Ectodermal cell (in vitro differentiated cells): Measurements from ENCODE around the gene CAV3. TPM values are rescaled to one million over a fixed set of nuclear protein-coding genes. Genes with fewer than 3 reads are reported as not detected.
"Not testable (repeated sequence)": the region's sequence is repeated elsewhere in the genome, so short reads cannot be mapped to it uniquely, and the experiment has no call there.

Experiments
- H3K27ac ChIP-seq: 2 replicates; pipeline ENCODE4 v1.7.0; 2013; ENCODE audit warnings: mild to moderate bottlenecking, low read depth, low read length; ENCODE audit not compliant: insufficient read depth, poor library complexity, severe bottlenecking
- H3K27me3 ChIP-seq: 2 replicates; pipeline ENCODE4 v1.7.0; 2013; ENCODE audit warnings: mild to moderate bottlenecking, low read length; ENCODE audit not compliant: insufficient read depth, control insufficient read depth, poor library complexity, severe bottlenecking
- H3K36me3 ChIP-seq: one replicate; pipeline ENCODE4 v1.7.0; 2013; ENCODE audit warnings: low read length; ENCODE audit not compliant: control insufficient read depth, insufficient read depth
- H3K4me1 ChIP-seq: one replicate; pipeline ENCODE4 v1.7.0; 2013; ENCODE audit warnings: low read length; ENCODE audit not compliant: control insufficient read depth, insufficient read depth
- H3K4me3 ChIP-seq: 2 replicates; pipeline ENCODE4 v1.7.0; 2013; ENCODE audit warnings: low read depth, low read length, control low read depth; ENCODE audit not compliant: insufficient read depth
- H3K9me3 ChIP-seq: 2 replicates; pipeline ENCODE4 v1.7.0; 2013; ENCODE audit warnings: mild to moderate bottlenecking, low read length, moderate library complexity; ENCODE audit not compliant: control insufficient read depth
- WGBS, 2 experiments: methylation state at CpG; one replicate each; pipeline ENCODE4 v1.1.7; 2013; ENCODE audit warnings: missing lambda C conversion rate in 2 of 2; 5-methylcytosine and 5-hydroxymethylcytosine counted together
- polyA plus RNA-seq, 4 experiments: library from polyadenylated mRNA; stranded (reverse); fragments of 50-300 nt; gene quantifications; one replicate each; pipeline ENCODE4 v1.2.3, GENCODE V29; 2013

CAV3 gene
- not detected for polyA plus RNA-seq (2013, experiment 1 of 4)
- not detected for polyA plus RNA-seq (2013, experiment 2 of 4)
- polyA plus RNA-seq (2013, experiment 3 of 4) = not detected
- polyA plus RNA-seq (2013, experiment 4 of 4) = not detected

DNA sequence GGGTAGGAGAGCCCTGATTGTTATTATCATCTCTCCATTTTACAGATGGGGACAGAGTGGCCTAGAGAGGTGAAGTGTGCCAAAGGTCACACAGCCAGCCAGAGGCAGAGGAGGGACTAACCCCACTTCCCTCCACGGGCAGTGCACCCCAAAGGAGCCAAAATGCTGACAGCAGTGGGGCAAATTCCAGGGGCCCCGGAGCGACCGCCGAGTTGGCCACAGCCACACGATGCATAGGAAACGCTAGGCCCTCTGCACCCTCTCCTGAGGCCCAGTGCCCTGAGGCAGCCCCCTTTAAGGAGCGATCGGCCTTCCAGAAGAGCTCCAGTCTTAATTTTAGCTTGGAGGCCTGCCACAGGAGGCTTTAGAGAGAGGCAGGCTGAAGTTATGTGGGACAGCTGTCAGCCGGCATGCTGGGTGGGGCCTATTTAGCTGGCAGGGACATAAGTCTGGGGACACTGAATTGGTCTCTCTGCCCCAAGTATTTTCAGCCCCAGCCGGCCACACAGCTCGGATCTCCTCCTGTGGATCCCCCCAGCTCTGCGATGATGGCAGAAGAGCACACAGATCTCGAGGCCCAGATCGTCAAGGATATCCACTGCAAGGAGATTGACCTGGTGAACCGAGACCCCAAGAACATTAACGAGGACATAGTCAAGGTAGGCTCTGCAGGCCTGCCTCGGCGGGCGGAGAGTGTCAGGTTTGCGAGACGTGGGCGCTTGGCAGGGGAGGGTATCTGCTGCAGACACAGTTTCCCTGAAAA lies at the start of gene CAV3:
Gene CAV3, plus strand, starts transcription at position 471 of the 763 bp plus-strand sequence. Its CDS starts 75 bp downstream, at position 546.
- peaks cover 6% of the 10 kb centered on the region for H3K4me1 ChIP-seq
- no peaks in the 10 kb centered on the region for H3K27me3 ChIP-seq
- H3K27ac ChIP-seq = no peak within 1 kb of the TSS
- H3K9me3 ChIP-seq = no peaks in the 10 kb centered on the region
- H3K4me3 ChIP-seq = no peak within 1 kb of the TSS
- WGBS, 2 experiments = 90% methylated on average over 23 of the region's 23 CpGs
- H3K36me3 ChIP-seq = no peaks in the 10 kb centered on the region

DNA sequence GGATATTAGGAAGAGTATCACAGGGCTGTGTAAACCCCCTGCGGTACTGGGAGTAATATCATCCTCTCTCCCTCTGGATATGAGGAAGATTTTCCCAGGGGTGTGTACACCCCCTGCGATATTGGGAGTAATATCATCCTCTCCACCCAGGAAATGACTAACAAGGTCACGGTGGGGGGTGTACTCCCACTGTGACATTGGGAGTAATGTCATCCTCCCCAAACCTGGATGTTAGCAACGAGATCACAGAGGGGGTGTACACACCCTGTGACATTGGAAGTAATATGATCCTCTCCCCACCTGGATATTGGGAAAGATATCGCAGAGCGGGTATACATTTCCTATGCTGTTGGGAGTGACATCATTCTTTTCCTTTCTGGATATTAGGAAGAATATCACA lies 48.6 kb upstream of the CAV3 start:
- H3K36me3 ChIP-seq, H3K27me3 ChIP-seq, H3K9me3 ChIP-seq, H3K27ac ChIP-seq, H3K4me3 ChIP-seq: not testable (repeated sequence)
- 87 to 89% methylated on average over 6 of the region's 6 CpGs for WGBS, 2 experiments
- H3K4me1 ChIP-seq = peaks cover 14% of the 10 kb centered on the region

DNA sequence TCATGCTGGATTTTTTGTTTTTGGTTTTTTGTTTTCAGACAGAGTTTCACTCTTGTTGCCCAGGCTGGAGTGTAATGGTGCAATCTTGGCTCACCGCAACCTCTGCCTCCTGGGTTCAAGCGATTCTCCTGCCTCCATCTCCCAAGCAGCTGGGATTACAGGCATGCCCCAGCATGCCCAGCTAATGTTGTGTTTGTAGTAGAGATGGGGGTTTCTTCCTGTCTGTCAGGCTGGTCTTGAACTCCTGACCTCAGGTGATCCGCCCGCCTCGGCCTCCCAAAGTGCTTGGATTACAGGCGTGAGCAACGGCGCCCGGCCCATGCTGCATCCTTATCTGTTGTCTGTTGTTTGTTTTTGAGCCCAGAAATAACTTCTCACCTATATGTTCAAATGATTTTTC lies 42.3 kb upstream of the CAV3 start:
- not testable (repeated sequence) for H3K4me3 ChIP-seq, H3K27me3 ChIP-seq, H3K36me3 ChIP-seq, H3K9me3 ChIP-seq, H3K4me1 ChIP-seq, H3K27ac ChIP-seq
- WGBS, 2 experiments = 92 to 97% methylated on average over 9 of the region's 9 CpGs

DNA sequence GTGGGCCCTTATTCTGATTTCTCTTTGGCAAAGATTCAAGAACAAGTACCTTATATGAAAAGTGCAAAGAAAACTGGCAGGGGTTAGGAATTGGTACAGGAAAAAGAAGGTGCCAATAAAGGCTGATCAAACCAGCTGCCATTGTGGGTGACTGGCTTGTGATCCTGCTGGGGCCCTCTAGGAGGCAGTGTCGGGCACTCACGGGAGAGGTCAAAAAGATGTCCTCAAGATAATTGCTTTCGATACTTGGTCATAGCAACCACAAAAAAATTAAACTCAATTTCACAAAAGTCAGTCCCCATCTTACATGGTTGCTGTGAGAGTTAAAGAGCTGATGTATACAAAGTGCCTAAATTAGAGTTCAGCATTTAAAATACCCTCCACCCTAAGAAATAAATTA lies 31.0 kb upstream of the CAV3 start:
- Histone ChIP-seq H3K27me3 (no peaks in the 10 kb centered on the region), H3K9me3 (no peaks in the 10 kb centered on the region), H3K4me3 (no peak overlapping the region), H3K36me3 (no peaks in the 10 kb centered on the region), H3K27ac (no peak overlapping the region), H3K4me1 (no peaks in the 10 kb centered on the region)
- 36 to 38% methylated on average over 3 of the region's 3 CpGs for WGBS, 2 experiments

DNA sequence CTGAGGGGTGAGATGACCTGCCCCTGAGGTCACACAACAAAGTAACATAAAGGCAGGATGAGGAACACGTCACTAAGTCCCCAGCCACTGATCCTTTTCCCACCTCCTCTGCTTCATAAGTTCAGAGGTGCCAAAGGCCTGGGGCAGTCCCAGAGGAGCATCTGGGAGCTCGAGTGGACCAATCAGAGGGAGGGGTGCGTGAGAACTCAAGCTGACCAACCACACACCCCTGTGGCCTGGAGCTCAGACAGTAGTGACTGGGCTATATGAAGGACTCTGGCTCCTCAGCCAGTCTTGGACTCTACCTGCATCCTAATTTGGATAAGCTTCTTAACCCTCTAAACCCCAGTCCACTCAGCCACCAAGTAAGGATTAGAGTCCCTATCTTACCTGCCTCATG lies 28.0 kb upstream of the CAV3 start:
- Histone ChIP-seq H3K27ac (no peak overlapping the region), H3K4me3 (no peak overlapping the region), H3K27me3 (peaks cover 4% of the 10 kb centered on the region), H3K9me3 (no peaks in the 10 kb centered on the region), H3K36me3 (no peaks in the 10 kb centered on the region), H3K4me1 (no peaks in the 10 kb centered on the region)
- 79 to 86% methylated on average over 3 of the region's 3 CpGs for WGBS, 2 experiments

DNA sequence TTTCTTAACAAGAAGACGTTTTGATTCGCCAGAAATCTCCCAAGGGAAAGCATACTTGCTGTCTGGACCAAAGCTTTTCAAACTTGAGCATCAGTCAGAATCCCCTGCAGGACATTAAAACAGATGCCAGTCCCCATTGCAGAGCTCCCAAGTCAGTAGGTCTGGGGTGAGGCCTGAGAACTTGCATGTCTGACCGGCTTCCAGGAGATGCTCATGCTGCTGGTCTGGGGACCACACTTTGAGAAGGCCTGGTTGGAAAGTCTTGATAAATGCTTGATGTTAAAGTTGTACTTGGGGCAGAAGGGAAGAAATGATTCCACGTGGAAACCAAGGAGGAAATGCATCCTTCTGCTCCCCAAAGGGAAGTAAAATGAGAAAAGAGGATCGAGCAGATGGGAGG lies 24.3 kb upstream of the CAV3 start:
- Histone ChIP-seq H3K4me3 (no peak overlapping the region), H3K9me3 (no peaks in the 10 kb centered on the region), H3K36me3 (no peaks in the 10 kb centered on the region), H3K27ac (no peak overlapping the region), H3K27me3 (peaks cover 19% of the 10 kb centered on the region), H3K4me1 (no peaks in the 10 kb centered on the region)
- 83 to 84% methylated on average over 5 of the region's 5 CpGs for WGBS, 2 experiments

DNA sequence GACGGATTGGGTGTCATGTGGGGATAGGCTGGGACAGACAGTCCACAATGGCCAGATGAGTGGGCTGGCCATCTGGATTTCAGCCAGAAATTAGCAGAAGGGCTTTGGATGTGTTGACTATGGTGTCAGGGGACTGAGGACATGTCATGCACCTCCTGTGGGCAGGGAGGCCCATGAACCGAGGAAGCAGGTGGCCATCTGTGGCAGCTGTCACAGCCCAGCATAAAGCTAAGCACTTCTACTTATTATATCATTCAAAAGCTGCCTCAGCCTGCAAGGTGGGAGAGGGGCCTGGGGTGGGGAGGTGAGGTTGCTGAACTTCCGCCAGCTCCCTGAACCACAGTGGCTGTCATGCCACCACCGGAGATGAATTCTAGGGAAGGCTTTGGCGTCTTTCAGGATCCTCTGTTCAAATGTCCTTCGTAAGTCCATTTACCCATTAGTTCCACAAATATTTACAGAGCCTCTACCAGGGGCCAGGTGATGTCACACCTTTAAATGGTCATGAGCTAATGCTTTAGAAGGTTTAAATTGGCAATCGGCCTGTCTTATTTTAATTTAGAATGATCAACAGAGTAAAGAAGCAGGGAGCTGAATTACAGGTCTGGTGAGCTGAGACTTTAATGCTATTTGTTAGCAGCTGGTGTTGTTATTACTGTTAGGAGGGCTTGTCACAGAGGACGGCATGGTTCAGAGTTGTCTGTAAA lies 23.6 kb upstream of the CAV3 start:
- H3K36me3 ChIP-seq = no peaks in the 10 kb centered on the region
- no peaks in the 10 kb centered on the region for H3K9me3 ChIP-seq
- no peak overlapping the region for H3K27ac ChIP-seq
- 85 to 86% methylated on average over 8 of the region's 8 CpGs for WGBS, 2 experiments
- H3K4me3 ChIP-seq = no peak overlapping the region
- peaks cover 19% of the 10 kb centered on the region for H3K27me3 ChIP-seq
- no peaks in the 10 kb centered on the region for H3K4me1 ChIP-seq

DNA sequence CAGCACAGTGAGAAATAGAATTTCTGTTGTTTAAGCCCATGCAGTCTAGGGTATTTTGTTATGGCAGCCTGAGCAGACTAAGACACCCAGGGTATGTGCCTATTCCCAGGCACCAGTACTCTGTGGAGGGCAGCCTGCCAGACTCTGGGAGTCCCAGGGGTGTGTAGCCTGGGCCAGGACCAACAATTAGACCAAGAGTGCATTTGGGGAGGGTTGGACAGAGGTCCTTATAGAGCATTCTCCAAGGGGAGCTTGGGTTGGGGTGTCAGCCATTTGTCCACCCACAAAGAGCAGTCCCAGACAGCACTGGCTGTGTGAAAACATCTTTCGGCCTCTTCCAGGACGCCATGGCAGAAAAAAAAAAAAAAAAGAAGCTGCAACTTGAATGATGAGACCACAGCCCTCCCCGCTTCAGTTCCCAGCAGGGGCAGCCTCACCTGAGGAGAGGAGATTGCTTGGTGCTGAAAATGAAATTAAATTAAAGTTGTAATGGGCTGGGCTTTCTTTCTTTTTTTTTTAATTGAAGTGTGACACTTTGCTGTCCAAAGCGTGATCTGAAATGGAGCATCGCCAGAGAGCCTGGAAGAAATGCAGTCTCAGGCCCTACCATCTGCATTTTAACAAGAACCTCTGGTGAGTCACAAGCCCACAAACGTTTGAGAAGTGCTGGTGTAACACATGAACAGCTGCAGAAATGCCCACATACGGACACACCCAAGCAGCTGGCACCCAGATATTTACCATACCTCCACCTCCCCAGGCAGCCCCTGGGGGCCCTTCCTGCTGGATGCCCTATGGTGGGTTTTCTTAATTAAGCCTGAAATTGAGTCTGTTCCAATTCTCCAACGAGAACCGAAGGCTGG lies 21.3 kb upstream of the CAV3 start:
- H3K9me3 ChIP-seq = no peaks in the 10 kb centered on the region
- H3K27ac ChIP-seq = no peak overlapping the region
- WGBS, 2 experiments = 73 to 74% methylated on average over 9 of the region's 9 CpGs
- H3K4me1 ChIP-seq = no peaks in the 10 kb centered on the region
- peaks cover 19% of the 10 kb centered on the region for H3K27me3 ChIP-seq
- H3K4me3 ChIP-seq = no peak overlapping the region
- H3K36me3 ChIP-seq = no peaks in the 10 kb centered on the region

DNA sequence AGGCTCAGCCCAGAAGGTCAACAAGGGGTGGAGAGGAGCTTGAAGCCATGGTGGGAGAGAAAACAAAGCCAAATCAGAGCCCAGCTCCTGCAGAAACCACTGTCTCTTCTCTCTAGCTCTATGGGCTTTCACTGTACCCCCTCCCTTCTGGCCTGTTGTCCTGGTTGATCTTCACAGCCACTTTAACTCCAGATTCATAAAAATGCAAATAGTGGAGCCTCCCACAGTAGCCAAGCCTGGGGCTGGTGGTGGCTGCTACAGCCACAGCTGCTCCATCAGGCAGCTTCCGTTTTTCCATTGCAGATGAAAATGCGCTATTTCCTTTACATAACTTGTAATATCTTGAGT lies 20.7 kb upstream of the CAV3 start:
- WGBS, 2 experiments = 88 to 94% methylated on average over 2 of the region's 2 CpGs
- Histone ChIP-seq H3K9me3 (no peaks in the 10 kb centered on the region), H3K4me3 (no peak overlapping the region), H3K36me3 (no peaks in the 10 kb centered on the region), H3K27me3 (peaks cover 19% of the 10 kb centered on the region), H3K4me1 (no peaks in the 10 kb centered on the region), H3K27ac (no peak overlapping the region)
